GM08714 (cell line): Measurements from ENCODE around the gene PTPN13.

Source experiments
- H3K4me3 ChIP-seq: fragments of 200-500 bp; sonication (Bioruptor generic); 2 replicates; pipeline ENCODE4 v1.5.1; 2014; ENCODE audit warnings: mild to moderate bottlenecking, low read length, inconsistent platforms
- ZNF274 ChIP-seq: IDR thresholded peaks from 2 replicates; pipeline ENCODE4 v1.6.1; 2012; ENCODE audit warnings: mild to moderate bottlenecking, low read depth, low read length

Gene PTPN13

GRCh38 chr4:86822136-86822535 is 228.0 kb downstream of the PTPN13 start:
- H3K4me3 ChIP-seq, result no peak overlapping the region
- TF ChIP-seq ZNF274, result no peak

- no peak overlapping the region for H3K4me3 ChIP-seq
- TF ChIP-seq ZNF274, result no peak
Observed at GRCh38 chr4:86825511-86825910, 231.4 kb downstream of the PTPN13 start.

DNA sequence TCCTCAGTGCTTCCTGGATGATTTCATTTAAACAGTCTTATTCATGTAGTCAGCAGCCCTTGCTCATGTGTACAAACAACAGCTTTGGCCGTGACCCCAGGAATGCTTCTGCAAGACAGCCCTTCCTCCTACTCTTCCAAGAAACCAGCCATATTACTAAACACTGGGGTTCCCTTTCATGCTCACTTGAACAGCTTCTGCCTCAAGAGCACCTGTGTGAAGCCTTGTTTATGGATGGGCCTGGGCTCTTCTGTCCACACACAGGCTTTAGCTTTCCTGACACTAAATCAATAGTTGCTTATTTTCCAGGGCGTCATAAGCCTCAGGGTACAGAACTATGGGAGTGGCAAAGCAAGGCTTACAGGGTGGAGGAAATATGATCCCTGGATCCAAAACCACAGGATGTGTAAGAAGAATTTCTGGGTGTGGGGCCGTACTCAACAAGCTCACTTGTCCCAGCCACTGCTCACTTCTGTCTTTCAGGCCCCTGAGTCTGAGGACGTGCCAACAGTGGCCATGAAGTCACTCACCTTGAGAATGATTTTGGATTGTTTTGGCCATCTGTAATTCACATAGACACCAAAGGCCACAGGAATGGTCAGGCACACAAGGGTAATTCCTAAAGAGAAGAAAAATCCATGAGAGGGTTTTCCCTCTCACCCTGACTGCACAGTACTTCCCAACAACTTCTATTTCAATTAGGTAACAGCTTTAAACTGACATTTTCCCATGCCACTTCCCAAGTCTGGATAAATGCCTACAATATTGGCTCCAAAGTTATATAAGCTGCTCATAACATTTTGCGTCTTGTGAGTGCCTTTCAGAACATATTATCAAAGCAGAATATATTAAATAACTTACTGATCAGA is 237.4 kb downstream of the PTPN13 start:
- no peak for TF ChIP-seq ZNF274
- no peak overlapping the region for H3K4me3 ChIP-seq

- TF ChIP-seq ZNF274, result no peak
- H3K4me3 ChIP-seq, result no peak overlapping the region
Observed at GRCh38 chr4:86833615-86834014, 239.5 kb downstream of the PTPN13 start.

GRCh38 chr4:86834901-86835300 is 240.8 kb downstream of the PTPN13 start:
- TF ChIP-seq ZNF274, result no peak
- H3K4me3 ChIP-seq, result no peak overlapping the region

DNA sequence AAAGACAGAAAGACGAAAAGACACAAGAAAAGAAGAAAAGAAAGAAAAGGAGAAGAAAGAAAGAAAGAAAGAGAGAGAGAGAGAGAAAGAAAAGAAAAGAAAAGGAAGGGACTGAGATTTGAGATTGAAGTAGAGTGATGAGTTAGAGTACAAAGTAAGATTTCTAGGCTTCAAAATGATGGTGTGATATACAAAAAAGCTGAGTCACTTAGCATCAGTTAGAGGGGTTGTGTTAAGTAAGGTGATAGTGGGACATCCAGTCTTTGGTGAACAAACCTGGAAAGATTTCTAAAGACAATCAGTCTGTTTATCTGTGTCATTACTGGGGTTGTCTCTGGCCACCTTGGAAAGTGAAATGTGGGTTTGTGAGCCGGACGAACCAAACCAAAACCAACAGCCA is 241.6 kb downstream of the PTPN13 start:
- no peak overlapping the region for H3K4me3 ChIP-seq
- no peak for TF ChIP-seq ZNF274

GRCh38 chr4:86837691-86838503 is 243.8 kb downstream of the PTPN13 start:
- H3K4me3 ChIP-seq, result no peak overlapping the region
- no peak for TF ChIP-seq ZNF274

DNA sequence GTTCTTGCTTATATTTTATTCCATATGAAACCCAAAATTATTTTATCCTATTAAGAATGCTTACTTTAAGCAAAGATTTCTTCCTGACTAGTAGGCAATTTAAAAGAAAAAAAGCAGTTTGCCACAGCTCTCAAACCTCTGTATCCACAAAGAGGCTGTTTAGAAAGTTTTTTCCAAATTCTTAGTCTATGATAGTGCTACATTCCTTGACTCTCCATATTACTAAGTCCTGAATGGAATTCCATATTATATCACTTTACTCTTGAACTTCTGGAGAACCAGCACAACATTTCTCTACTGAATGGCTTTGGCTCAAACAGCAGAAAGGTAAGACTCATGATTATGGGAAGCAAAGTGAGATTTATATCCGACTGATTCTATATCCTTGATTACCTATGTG is 246.7 kb downstream of the PTPN13 start:
- TF ChIP-seq ZNF274, result no peak
- H3K4me3 ChIP-seq, result no peak overlapping the region

DNA sequence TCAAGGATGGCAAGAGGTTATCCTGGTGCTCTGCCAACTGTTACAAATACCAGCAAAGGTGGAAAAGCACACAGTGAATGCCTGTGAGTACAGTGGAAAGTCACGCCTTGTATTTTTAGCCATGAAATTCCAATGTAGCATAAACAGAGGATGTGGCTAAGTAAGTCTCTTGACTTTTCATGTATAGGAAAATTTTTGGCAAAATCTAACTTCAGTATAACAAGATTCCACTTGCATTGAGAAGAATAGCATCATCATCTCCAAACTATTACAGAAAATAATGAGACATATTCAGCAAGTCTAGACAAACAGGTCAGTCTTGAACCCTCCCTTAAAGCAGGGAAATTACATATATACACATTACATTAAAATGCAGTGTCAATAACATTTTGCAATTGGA is 247.2 kb downstream of the PTPN13 start:
- no peak overlapping the region for H3K4me3 ChIP-seq
- no peak for TF ChIP-seq ZNF274

- no peak for TF ChIP-seq ZNF274
- H3K4me3 ChIP-seq, result no peak overlapping the region
Observed at GRCh38 chr4:86845593-86845992, 251.5 kb downstream of the PTPN13 start.

DNA sequence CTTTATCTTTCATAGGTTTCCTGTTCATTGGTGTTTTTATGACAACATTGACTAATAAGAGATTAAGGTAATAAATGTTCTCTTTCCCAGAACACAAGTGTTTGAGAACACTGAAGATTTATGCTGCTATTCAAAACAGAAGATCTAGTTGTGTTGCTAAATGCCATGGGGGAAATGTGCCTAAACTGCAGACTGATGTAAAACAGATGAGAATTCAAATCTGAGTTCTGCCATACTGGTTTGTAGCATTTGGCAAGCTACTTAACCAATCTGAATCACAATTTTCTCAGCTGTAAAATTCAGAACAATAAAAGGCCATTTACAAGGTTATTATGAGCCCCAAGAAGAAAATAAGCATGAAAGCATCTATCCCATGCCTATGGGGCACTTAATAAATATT is 252.8 kb downstream of the PTPN13 start:
- no peak overlapping the region for H3K4me3 ChIP-seq

DNA sequence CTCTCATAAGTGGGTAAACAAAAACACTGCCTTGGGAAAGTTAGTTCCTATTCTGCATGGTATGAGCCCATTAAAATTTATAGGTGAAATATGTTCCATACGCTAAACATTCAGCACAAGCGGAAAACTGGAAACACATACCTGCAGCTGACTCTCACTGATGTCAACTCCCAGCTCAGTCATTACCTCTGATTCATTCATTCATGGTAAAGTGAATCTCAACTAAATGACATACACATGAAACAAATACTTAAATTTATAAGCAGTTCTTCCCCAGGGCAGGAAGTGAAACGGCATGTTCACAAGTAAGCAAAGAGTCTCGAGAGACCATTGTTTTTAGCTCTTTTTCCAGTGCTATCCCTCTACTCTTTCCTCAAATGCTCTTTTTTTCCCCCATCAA is 253.5 kb downstream of the PTPN13 start:
- TF ChIP-seq ZNF274, result no peak
- no peak overlapping the region for H3K4me3 ChIP-seq

More for the DNA sequence above, 252.8 kb downstream of the PTPN13 start:
- TF ChIP-seq ZNF274, result no peak

DNA sequence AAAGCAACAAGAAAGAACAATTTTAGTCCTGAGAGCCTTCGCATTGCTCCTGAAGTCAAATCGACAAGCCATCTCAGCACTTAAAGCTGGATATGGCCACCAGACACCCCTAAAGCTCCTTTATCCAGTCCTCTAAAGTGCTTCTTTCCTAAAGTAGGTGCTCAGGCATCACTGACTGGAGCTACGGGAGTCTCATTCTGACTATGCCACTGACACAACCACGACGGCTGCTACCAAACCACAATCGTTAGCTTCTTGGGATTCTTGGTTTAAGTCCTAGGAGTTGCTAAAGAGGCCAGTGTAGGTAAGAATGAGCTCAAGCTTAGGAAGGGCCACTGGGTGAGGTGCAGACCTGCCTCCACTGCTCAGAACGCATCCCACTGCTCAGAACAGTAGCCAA is 254.0 kb downstream of the PTPN13 start:
- no peak overlapping the region for H3K4me3 ChIP-seq
- no peak for TF ChIP-seq ZNF274

DNA sequence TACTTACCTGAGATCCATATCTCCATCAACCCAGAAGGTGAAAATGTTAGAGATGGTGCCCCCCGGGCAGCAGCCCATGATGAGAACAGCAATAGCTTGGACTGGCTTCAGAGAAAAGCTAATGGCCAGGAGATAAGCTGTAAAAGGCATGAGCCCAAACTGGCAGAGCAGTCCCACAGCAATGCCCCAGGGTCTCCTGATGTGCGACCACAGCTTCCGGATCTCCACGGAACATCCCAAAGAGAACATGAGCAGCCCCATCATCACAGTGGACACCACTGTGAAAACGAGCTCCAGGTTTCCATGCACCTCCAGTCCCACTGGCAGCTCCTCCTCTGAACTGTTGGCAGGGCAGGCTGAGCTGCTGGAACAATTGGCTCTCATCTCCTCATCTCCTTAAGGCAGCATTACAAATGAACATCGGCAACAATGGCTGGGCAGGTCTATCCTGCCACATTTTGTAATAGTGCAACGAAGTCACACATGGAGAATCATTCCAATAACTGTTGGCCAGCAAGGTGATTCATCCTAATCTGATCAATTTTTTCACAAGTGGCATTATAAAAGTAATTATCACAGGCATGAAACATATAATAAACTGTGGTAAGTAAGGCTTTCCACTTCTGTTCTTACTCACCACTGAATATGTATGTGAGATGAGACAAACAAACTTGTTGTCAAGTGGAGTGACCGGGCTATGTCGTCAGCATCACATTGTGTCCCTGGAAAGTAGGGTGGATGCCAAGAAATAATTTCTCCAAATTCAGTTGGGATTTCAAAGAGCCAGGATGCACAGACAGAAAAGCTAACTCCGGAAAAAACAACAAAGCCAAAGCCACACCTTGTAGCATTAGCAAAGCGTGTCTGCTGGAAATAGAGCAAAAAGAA is 254.9 kb downstream of the PTPN13 start, which contains the start of gene SLC10A6:
SLC10A6 (minus strand) TSS at position 653 of the 888 bp plus-strand sequence; CDS start at position 384, 269 bp downstream.
- TF ChIP-seq ZNF274, result no peak
- no peak within 1 kb of the TSS for H3K4me3 ChIP-seq
